Vagina (tissue), 2 donors: ENCODE data around the gene FAM107B. TPM values are rescaled to one million over a fixed set of nuclear protein-coding genes. Genes with fewer than 3 reads are reported as not detected.

Experiments used
- DNase-seq, 2 donors: peaks; one replicate each; pipeline ENCODE4 v3.0.0-alpha.2; 2017; ENCODE audit errors: extremely low spot score in 2 of 2
- H3K27ac ChIP-seq: fragments of 200-600 bp; sonication (generic); one replicate; pipeline ENCODE4 v1.5.1; 2019
- H3K27me3 ChIP-seq: fragments of 200-600 bp; sonication (generic); one replicate; pipeline ENCODE4 v1.5.1; 2019
- H3K36me3 ChIP-seq, 2 donors: fragments of 200-600 bp; sonication (generic); one replicate each; pipeline ENCODE4 v1.5.1; 2017 to 2019
- H3K4me1 ChIP-seq: fragments of 200-600 bp; sonication (generic); one replicate; pipeline ENCODE4 v1.5.1; 2019
- H3K4me3 ChIP-seq, 2 donors: fragments of 200-600 bp; sonication (generic); 1 replicate in 1 of 2; 2 replicates in 1 of 2; pipeline ENCODE4 v1.5.1; 2016 to 2019
- H3K9me3 ChIP-seq: fragments of 200-600 bp; sonication (generic); one replicate; pipeline ENCODE4 v1.5.1; 2019
- POLR2A ChIP-seq, 2 donors: fragments of 450-650 bp; IDR thresholded peaks; one replicate each; pipeline ENCODE4 v1.6.1; 2017; ENCODE audit warnings: antibody characterized with exemption in 2 of 2, mild to moderate bottlenecking in 2 of 2, moderate library complexity in 2 of 2
- POLR2AphosphoS5 ChIP-seq, 2 donors: sonication (generic); formaldehyde crosslinking; IDR thresholded peaks; one replicate each; pipeline ENCODE4 v1.9.0; 2017; ENCODE audit warnings: antibody characterized with exemption in 2 of 2, mild to moderate bottlenecking in 2 of 2, low read depth in 1 of 2; ENCODE audit not compliant: insufficient read depth in 1 of 2
- intact Hi-C: fragments of 100-400 bp; cut with DNase I; formaldehyde crosslinking; loops from one replicate; pipeline ENCODE4 v1.15.1; 2023
- total RNA-seq: library from RNA; depleted of rRNA; stranded (reverse); fragments of >200 nt; gene quantifications from one replicate; pipeline ENCODE4 v1.2.3, GENCODE V29; 2016
- TF ChIP-seq, protein P1 (sequence below), 3 experiments: fragments of 450-650 bp in 2 of 3; fragments of 200-600 bp in 1 of 3; sonication (generic) in 1 of 3; IDR thresholded peaks; one replicate each; pipeline ENCODE4 v1.5.1; 2017 to 2019; ENCODE audit warnings: antibody characterized with exemption in 3 of 3, mild to moderate bottlenecking in 2 of 3, moderate library complexity in 2 of 3

The FAM107B gene
- total RNA-seq, 1 donor from 2014 or later, result 33.4 TPM

DNA sequence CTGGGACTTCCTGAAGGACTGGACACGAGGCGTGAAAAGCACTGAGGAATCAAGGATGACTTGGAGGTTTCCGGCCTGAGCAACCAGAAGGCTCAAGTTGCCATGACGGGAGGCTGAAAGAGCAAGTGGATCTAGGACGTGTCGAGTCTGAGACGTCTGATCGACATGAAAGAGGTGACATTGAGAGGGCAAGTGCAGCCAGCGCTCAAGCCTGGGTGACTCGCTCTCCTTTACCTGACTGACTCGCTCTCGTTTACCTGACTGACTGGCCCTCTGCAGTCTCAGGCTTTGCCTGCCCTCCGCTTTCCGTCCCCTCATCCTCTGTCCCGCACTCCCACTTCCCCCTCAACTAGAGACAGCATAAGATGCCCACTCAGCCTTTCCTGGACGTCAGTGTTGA is 241.4 kb downstream of the FAM107B start:
- DNase-seq, result no peak
- Histone ChIP-seq H3K36me3 (peaks cover 0 to 6% of the 10 kb centered on the region in 2 donors), H3K4me3 (no peak overlapping the region), H3K27me3 (no peaks in the 10 kb centered on the region), H3K9me3 (no peaks in the 10 kb centered on the region), H3K27ac (no peak overlapping the region), H3K4me1 (peaks cover 8% of the 10 kb centered on the region)
- intact Hi-C loops, result no loop called here
- TF ChIP-seq, protein P1, sequence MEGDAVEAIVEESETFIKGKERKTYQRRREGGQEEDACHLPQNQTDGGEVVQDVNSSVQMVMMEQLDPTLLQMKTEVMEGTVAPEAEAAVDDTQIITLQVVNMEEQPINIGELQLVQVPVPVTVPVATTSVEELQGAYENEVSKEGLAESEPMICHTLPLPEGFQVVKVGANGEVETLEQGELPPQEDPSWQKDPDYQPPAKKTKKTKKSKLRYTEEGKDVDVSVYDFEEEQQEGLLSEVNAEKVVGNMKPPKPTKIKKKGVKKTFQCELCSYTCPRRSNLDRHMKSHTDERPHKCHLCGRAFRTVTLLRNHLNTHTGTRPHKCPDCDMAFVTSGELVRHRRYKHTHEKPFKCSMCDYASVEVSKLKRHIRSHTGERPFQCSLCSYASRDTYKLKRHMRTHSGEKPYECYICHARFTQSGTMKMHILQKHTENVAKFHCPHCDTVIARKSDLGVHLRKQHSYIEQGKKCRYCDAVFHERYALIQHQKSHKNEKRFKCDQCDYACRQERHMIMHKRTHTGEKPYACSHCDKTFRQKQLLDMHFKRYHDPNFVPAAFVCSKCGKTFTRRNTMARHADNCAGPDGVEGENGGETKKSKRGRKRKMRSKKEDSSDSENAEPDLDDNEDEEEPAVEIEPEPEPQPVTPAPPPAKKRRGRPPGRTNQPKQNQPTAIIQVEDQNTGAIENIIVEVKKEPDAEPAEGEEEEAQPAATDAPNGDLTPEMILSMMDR (IDR thresholded peaks at IDR 0.05), result no peak
- TF ChIP-seq POLR2A (IDR thresholded peaks at IDR 0.05), result no peak
- TF ChIP-seq POLR2AphosphoS5 (IDR thresholded peaks at IDR 0.05; ENCODE audit: insufficient read depth in 1 of 2, low read depth in 1 of 2), result no peak

DNA sequence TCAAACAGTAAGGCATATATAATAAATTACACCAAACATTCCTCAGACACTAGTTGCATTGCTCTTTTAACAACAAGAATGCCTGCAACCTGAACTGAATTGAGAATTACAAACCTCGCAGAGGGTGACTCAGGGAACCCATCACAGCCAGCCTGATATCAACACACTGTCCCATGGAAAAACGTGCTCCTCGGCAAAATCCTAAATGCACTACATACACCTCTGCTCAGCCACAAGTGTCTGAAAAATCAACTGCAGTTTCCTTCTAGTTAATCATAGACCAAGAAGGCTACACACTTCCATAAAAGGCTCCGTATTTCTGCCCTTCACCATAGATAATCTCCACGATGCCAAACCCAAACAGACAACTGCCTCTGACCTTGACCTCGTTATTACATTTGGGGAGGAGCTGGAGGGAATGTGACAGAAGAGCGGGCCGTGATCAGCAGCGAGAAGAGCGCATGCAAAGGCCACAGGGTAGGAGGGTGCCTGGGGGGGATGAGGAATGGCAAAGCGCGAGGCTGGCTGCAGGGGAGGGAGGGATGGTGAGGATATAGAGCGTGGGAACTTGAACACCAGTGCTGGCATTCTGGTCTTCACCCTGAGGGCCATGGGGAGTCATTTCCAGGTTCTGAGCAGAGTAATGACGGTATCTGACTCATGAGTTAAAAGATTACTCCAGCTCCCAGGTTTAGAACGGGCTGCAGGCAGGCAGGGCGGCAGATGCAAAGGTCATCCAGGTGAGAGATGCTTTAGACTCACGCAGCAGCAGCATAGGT is 242.0 kb downstream of the FAM107B start:
- Histone ChIP-seq H3K27ac (no peak overlapping the region), H3K4me3 (no peak overlapping the region), H3K36me3 (peaks cover 0 to 6% of the 10 kb centered on the region in 2 donors), H3K9me3 (no peaks in the 10 kb centered on the region), H3K27me3 (no peaks in the 10 kb centered on the region), H3K4me1 (peaks cover 8% of the 10 kb centered on the region)
- intact Hi-C loops, result no loop called here
- no peak for DNase-seq
- no peak for TF ChIP-seq POLR2AphosphoS5 (IDR thresholded peaks at IDR 0.05; ENCODE audit: insufficient read depth in 1 of 2, low read depth in 1 of 2)

DNA sequence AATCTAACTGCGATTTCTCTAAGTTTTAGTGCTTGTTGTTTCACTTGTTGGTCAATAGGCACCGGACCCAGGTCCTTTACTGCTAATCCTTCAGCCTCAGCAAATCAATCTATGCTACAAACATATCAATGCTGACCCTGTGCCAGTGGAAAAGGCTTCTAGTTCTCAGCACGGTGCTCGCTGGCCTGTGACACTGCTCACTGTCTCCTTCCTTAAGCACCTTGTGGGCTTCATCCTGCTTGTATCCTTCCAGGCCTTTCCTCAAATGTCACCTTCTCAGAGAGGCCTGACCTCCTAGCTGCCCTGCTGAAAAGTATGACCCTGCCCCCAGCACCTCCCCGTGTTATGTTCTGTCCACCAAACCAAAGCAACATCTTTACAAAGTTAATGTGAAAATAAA is 242.7 kb downstream of the FAM107B start:
- no peak overlapping the region for H3K27ac ChIP-seq
- DNase-seq, result no peak
- no peak overlapping the region for H3K4me3 ChIP-seq
- H3K27me3 ChIP-seq, result no peaks in the 10 kb centered on the region
- H3K4me1 ChIP-seq, result peaks cover 8% of the 10 kb centered on the region
- H3K36me3 ChIP-seq, result peaks cover 0 to 6% of the 10 kb centered on the region in 2 donors
- intact Hi-C loops, result no loop called here
- TF ChIP-seq POLR2AphosphoS5 (IDR thresholded peaks at IDR 0.05; ENCODE audit: insufficient read depth in 1 of 2, low read depth in 1 of 2) (no peak), POLR2A (IDR thresholded peaks at IDR 0.05) (no peak)
- TF ChIP-seq, protein P1 (IDR thresholded peaks at IDR 0.05), result no peak
- no peaks in the 10 kb centered on the region for H3K9me3 ChIP-seq

DNA sequence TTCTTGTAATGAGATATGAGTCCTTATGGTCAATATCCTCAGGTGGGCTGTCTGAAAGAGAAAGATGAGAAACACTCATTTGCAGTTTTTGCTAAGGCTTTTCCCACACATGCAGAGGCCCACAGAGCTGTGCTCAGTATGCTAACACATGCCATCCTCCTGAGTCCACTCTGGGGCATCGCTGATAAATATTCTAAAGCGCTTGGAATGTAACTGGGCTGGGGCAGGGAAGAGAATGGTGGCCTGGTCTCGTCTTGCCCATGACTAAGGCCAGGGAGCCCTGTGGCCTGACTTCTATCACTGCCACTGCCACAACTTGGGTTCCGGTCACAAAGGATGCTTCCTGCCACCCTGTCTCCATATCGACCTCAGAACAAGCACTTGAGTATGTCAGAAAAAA is 244.2 kb downstream of the FAM107B start:
- Histone ChIP-seq H3K27ac (no peak overlapping the region), H3K36me3 (peaks cover 0 to 6% of the 10 kb centered on the region in 2 donors), H3K27me3 (no peaks in the 10 kb centered on the region), H3K9me3 (no peaks in the 10 kb centered on the region), H3K4me1 (peaks cover 8% of the 10 kb centered on the region), H3K4me3 (no peak overlapping the region)
- no peak for DNase-seq
- intact Hi-C loops, result no loop called here
- TF ChIP-seq POLR2A (IDR thresholded peaks at IDR 0.05), result no peak
- TF ChIP-seq, protein P1 (IDR thresholded peaks at IDR 0.05), result no peak

DNA sequence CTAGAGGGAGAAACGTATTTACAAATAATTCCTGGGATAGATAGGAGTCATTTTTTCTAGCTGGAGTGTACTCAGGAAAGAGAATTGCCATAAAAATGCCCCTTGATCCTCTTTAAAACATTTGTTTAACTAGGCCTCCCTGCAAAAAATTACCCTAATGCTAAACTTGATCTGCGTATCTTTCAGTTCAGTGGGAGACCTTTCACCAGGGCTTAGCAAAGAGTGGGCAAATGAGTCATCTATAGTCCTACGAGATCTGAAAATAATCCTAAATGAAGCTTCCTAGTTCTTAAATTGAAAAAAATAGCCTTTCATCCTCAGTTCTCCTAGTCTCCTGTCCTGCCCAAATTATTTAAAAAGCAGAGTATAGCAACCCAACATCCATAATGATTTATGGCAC is 245.3 kb downstream of the FAM107B start:
- Histone ChIP-seq H3K36me3 (peaks cover 0 to 6% of the 10 kb centered on the region in 2 donors), H3K27ac (no peak overlapping the region), H3K9me3 (no peaks in the 10 kb centered on the region), H3K4me1 (peaks cover 8% of the 10 kb centered on the region), H3K27me3 (no peaks in the 10 kb centered on the region), H3K4me3 (no peak overlapping the region)
- intact Hi-C loops, result no loop called here
- TF ChIP-seq, protein P1 (IDR thresholded peaks at IDR 0.05), result no peak
- TF ChIP-seq POLR2A (IDR thresholded peaks at IDR 0.05) (no peak), POLR2AphosphoS5 (IDR thresholded peaks at IDR 0.05; ENCODE audit: insufficient read depth in 1 of 2, low read depth in 1 of 2) (no peak)
- DNase-seq, result no peak
